MM.1S (cell line): ENCODE data around the gene CCDC180.

Experiments
- DNase-seq: peaks from one replicate; pipeline ENCODE4 v3.0.0-alpha.2; 2015
- H2AFZ ChIP-seq: fragments of 300-600 bp; sonication (generic); 2 replicates; pipeline ENCODE4 v1.6.0; 2016; ENCODE audit warnings: antibody characterized with exemption, low read length
- H3F3A ChIP-seq: fragments of 300-600 bp; sonication (generic); 2 replicates; pipeline ENCODE4 v1.6.1; 2016; ENCODE audit warnings: mild to moderate bottlenecking, antibody characterized with exemption, low read length, moderate library complexity, mixed read lengths; ENCODE audit not compliant: insufficient read depth
- H3K27ac ChIP-seq: fragments of 300-600 bp; sonication (generic); 2 replicates; pipeline ENCODE4 v1.5.1; 2016; ENCODE audit warnings: mild to moderate bottlenecking, low read length
- H3K27me3 ChIP-seq: fragments of 300-600 bp; sonication (generic); replicated peaks from 2 replicates; pipeline ENCODE4 v1.6.0; 2016; ENCODE audit warnings: low read length; ENCODE audit not compliant: insufficient read depth
- H3K36me3 ChIP-seq: fragments of 300-600 bp; sonication (generic); replicated peaks from 2 replicates; pipeline ENCODE4 v1.6.1; 2016; ENCODE audit warnings: mild to moderate bottlenecking, low read length, mixed read lengths; ENCODE audit not compliant: insufficient read depth
- H3K4me1 ChIP-seq: fragments of 300-600 bp; sonication (generic); 2 replicates; pipeline ENCODE4 v1.6.1; 2016; ENCODE audit warnings: low read length, mixed read lengths
- H3K4me2 ChIP-seq: fragments of 300-600 bp; sonication (generic); 2 replicates; pipeline ENCODE4 v1.6.0; 2016; ENCODE audit warnings: low read depth, low read length
- H3K4me3 ChIP-seq: fragments of 300-600 bp; sonication (generic); 2 replicates; pipeline ENCODE4 v1.5.1; 2016; ENCODE audit warnings: low read length, mixed read lengths
- H3K79me2 ChIP-seq: fragments of 300-600 bp; sonication (generic); 2 replicates; pipeline ENCODE4 v1.6.1; 2016; ENCODE audit warnings: mixed run types, low read length, mixed read lengths
- H3K9ac ChIP-seq: fragments of 300-600 bp; sonication (generic); 2 replicates; pipeline ENCODE4 v1.6.1; 2016; ENCODE audit warnings: low read length, mixed read lengths
- H3K9me2 ChIP-seq: fragments of 300-600 bp; sonication (generic); replicated peaks from 2 replicates; pipeline ENCODE4 v1.6.1; 2016; ENCODE audit warnings: mild to moderate bottlenecking, low read length, mixed read lengths; ENCODE audit not compliant: insufficient read depth
- H3K9me3 ChIP-seq: fragments of 300-600 bp; sonication (generic); replicated peaks from 2 replicates; pipeline ENCODE4 v1.6.1; 2016; ENCODE audit warnings: mild to moderate bottlenecking, low read length, mixed read lengths; ENCODE audit not compliant: insufficient read depth
- H4K20me1 ChIP-seq: fragments of 300-600 bp; sonication (generic); 2 replicates; pipeline ENCODE4 v1.6.1; 2016; ENCODE audit warnings: mild to moderate bottlenecking, low read length, moderate library complexity, mixed read lengths; ENCODE audit not compliant: insufficient read depth
- EZH2 ChIP-seq: fragments of 300-600 bp; sonication (generic); optimal IDR thresholded peaks from 2 replicates; pipeline ENCODE3; 2017; ENCODE audit warnings: low read depth, mild to moderate bottlenecking, antibody characterized with exemption, low read length, mixed read lengths
- EZH2phosphoT487 ChIP-seq: fragments of 300-600 bp; sonication (generic); IDR thresholded peaks from 2 replicates; pipeline ENCODE4 v1.6.1; 2018; ENCODE audit warnings: antibody characterized with exemption, low read length
- TF ChIP-seq, protein P1 (sequence below): fragments of 300-600 bp; sonication (generic); IDR thresholded peaks from 2 replicates; pipeline ENCODE4 v1.5.1; 2016; ENCODE audit warnings: antibody characterized with exemption, low read length, mixed read lengths

CCDC180 gene

DNA sequence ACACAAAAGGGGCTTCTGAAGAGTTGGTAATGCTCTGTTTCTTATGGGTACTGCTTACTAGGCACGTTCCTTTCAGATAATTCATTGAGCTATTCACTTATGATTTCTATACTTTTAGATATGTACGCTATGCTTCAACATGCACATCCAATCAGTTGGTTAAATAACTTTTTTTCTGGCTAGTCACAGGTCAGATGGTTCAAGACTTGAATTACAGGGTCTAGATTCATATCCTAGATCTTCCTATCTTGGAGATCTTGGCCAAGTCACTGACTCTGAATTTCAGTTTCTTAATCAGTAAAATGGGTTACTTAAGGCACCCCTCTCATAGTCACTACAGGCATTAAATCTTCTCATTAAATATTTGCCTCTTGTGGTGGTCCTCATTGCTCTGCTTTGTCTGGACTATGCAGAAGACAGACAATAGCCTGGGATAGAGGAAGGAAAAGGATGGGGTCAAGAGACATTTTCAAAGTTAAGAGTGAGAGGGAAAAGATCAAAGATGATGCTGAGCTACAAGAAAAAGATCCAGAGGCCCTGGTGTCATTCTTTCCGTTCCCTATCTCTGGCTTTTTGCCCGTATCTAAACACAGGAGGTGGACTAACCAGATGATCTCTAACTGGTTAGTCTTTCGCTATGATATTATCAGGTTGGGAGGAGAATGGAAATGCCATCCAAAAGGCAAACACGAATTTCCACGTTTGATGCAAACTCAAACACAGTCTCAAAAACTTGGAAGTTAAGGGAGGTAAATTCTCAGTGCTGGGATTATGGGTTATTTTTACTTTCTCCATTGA is 1.8 kb upstream of the CCDC180 start:
- Histone ChIP-seq H3K79me2 (no peaks in the 10 kb centered on the region), H3K27ac (no peak overlapping the region), H3K9ac (no peak overlapping the region), H3K9me3 (no peaks in the 10 kb centered on the region), H3K36me3 (no peaks in the 10 kb centered on the region), H3K4me2 (no peak overlapping the region), H3F3A (no peaks in the 10 kb centered on the region), H3K27me3 (no peaks in the 10 kb centered on the region), H2AFZ (no peak overlapping the region), H3K4me3 (no peak overlapping the region), H3K9me2 (no peaks in the 10 kb centered on the region), H4K20me1 (no peaks in the 10 kb centered on the region), H3K4me1 (no peaks in the 10 kb centered on the region)
- TF ChIP-seq EZH2phosphoT487 (no peak), EZH2 (no peak)
- TF ChIP-seq, protein P1, sequence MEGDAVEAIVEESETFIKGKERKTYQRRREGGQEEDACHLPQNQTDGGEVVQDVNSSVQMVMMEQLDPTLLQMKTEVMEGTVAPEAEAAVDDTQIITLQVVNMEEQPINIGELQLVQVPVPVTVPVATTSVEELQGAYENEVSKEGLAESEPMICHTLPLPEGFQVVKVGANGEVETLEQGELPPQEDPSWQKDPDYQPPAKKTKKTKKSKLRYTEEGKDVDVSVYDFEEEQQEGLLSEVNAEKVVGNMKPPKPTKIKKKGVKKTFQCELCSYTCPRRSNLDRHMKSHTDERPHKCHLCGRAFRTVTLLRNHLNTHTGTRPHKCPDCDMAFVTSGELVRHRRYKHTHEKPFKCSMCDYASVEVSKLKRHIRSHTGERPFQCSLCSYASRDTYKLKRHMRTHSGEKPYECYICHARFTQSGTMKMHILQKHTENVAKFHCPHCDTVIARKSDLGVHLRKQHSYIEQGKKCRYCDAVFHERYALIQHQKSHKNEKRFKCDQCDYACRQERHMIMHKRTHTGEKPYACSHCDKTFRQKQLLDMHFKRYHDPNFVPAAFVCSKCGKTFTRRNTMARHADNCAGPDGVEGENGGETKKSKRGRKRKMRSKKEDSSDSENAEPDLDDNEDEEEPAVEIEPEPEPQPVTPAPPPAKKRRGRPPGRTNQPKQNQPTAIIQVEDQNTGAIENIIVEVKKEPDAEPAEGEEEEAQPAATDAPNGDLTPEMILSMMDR: no peak
- no peak for DNase-seq

DNA sequence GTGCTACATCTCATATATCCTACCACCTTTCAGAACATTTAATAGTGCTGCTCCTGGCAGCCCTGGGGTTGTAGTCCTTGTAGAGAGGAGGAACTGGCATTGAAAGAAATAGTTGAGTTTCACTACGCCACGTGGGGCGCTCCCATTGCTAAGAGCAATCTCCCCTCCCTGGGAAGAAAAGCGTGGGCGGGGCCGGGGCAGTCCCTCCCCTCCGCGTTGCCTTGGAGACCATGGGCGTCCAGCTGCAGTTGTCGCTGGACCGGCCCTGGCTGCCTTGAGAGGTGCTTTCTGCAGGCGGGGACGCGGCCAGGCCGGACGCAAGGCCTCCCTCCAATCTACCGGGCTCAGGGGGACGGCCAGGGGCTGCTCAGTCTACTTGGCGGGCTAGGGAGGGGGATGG is 368 bp upstream of the CCDC180 start:
- no peak overlapping the region for H3K4me3 ChIP-seq
- H2AFZ ChIP-seq: no peak overlapping the region
- H3K79me2 ChIP-seq: no peaks in the 10 kb centered on the region
- H3K9me3 ChIP-seq: no peaks in the 10 kb centered on the region
- no peaks in the 10 kb centered on the region for H3F3A ChIP-seq
- no peaks in the 10 kb centered on the region for H3K27me3 ChIP-seq
- H4K20me1 ChIP-seq: no peaks in the 10 kb centered on the region
- H3K27ac ChIP-seq: no peak overlapping the region
- no peak overlapping the region for H3K4me2 ChIP-seq
- H3K9ac ChIP-seq: no peak overlapping the region
- no peak for DNase-seq
- H3K36me3 ChIP-seq: no peaks in the 10 kb centered on the region
- TF ChIP-seq EZH2phosphoT487 (no peak), EZH2 (no peak)
- TF ChIP-seq, protein P1: no peak
- H3K9me2 ChIP-seq: no peaks in the 10 kb centered on the region
- H3K4me1 ChIP-seq: no peaks in the 10 kb centered on the region

DNA sequence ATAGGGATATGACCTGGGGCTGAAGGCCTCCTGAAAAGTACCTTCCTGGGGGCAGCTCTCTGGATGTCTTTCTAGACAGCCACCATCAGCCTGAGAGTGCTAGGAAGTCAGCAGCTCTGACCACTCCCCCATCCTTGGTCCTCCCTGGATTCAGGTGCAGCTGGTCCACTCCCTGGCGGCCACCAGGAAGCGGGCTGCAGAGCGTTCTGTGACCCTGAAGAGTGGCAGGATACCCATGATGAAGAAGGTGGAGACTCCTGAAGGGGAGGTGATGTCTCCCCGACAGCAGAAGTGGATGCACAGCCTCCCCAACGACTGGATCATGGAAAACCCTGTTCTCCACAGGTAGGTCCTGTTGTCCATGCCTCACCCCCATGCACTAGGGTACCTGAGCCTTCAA is 1.8 kb downstream of the CCDC180 start:
- Histone ChIP-seq H4K20me1 (no peaks in the 10 kb centered on the region), H3K4me2 (no peak overlapping the region), H3K27me3 (no peaks in the 10 kb centered on the region), H3K9ac (no peak overlapping the region), H3K4me1 (no peaks in the 10 kb centered on the region), H3K36me3 (no peaks in the 10 kb centered on the region), H2AFZ (no peak overlapping the region), H3K4me3 (no peak overlapping the region), H3K9me2 (no peaks in the 10 kb centered on the region), H3K79me2 (no peaks in the 10 kb centered on the region), H3F3A (no peaks in the 10 kb centered on the region), H3K27ac (no peak overlapping the region), H3K9me3 (no peaks in the 10 kb centered on the region)
- TF ChIP-seq EZH2phosphoT487: no peak
- TF ChIP-seq, protein P1: no peak
- no peak for TF ChIP-seq EZH2
- no peak for DNase-seq
